A549 (cell line): Measurements from ENCODE around the gene CCDC60. TPM values are rescaled to one million over a fixed set of nuclear protein-coding genes. Genes with fewer than 3 reads are reported as not detected.

Experiments
- ATAC-seq, 2 experiments: fragments of 200-7000 bp in 1 of 2; fragments of >200 bp in 1 of 2; cut with Nextera tagmentation in 1 of 2; cut with Tn5 transposase in 1 of 2; 3 replicates each; pipeline versions ENCODE4 v1.8.0 to v1.9.1; 2018 to 2020; ENCODE audit warnings: mild to moderate bottlenecking in 1 of 2, moderate library complexity in 1 of 2
- CTCF ChIA-PET: fragments of 300-600 bp; sonication (Branson Sonifier 250); formaldehyde crosslinking; extraction: SDS; loops from one replicate; lab custom pipeline; 2021; ENCODE audit warnings: antibody characterized with exemption, inconsistent platforms; lab: Yijun Ruan, JAX
- POLR2A ChIA-PET: fragments of 350-600 bp; formaldehyde crosslinking; extraction: SDS; loops from one replicate; lab custom pipeline; 2021; ENCODE audit warnings: antibody characterized with exemption, inconsistent platforms; lab: Yijun Ruan, JAX
- DNase-seq, 2 experiments: peaks; one replicate each; pipeline versions ENCODE4 v3.0.0 to v3.0.0-alpha.2; 2011 to 2016; ENCODE audit warnings: low read depth in 1 of 2, low spot score in 1 of 2
- FAIRE-seq: peaks from 2 replicates; lab custom pipeline; 2011; peaks lifted over from hg19 to GRCh38; lab: Jason Lieb, UNC
- H3K27ac ChIP-seq, 2 experiments: fragments of >200 bp; sonication (Bioruptor Twin); formaldehyde crosslinking; 3 replicates each; pipeline ENCODE4 v1.5.1; 2016 to 2017
- H3K4me1 ChIP-seq: fragments of >200 bp; sonication (Bioruptor Twin); formaldehyde crosslinking; 3 replicates; pipeline ENCODE4 v1.6.1; 2016
- H3K4me2 ChIP-seq: fragments of >200 bp; sonication (Bioruptor Twin); formaldehyde crosslinking; 3 replicates; pipeline ENCODE4 v1.6.1; 2016
- H3K4me3 ChIP-seq: fragments of >200 bp; sonication (Bioruptor Twin); formaldehyde crosslinking; 3 replicates; pipeline ENCODE4 v1.5.1; 2016
- H3K9me3 ChIP-seq: fragments of >200 bp; sonication (Bioruptor Twin); formaldehyde crosslinking; 3 replicates; pipeline ENCODE4 v1.6.1; 2016
- ATOH8 ChIP-seq: fragments of 250-450 bp; sonication (Bioruptor Pico); IDR thresholded peaks from 2 replicates; pipeline ENCODE4 v1.5.0; 2020; ENCODE audit warnings: low read depth, mild to moderate bottlenecking, moderate library complexity
- BHLHE40 ChIP-seq: IDR thresholded peaks from 2 replicates; pipeline ENCODE4 v1.6.1; 2012; ENCODE audit warnings: low read depth, low read length, inconsistent platforms
- CBX2 ChIP-seq: fragments of 200-600 bp; sonication (generic); IDR thresholded peaks from 2 replicates; pipeline ENCODE4 v1.6.1; 2016; ENCODE audit warnings: low read depth, mild to moderate bottlenecking, borderline replicate concordance
- CEBPB ChIP-seq, 2 experiments: fragments of >200 bp in 1 of 2; sonication (Bioruptor Twin) in 1 of 2; formaldehyde crosslinking in 1 of 2; IDR thresholded peaks; 2 replicates each; pipeline ENCODE4 v1.6.1; 2012 to 2016
- CHD2 ChIP-seq: fragments of 150-350 bp; IDR thresholded peaks from 2 replicates; pipeline ENCODE4 v1.6.1; 2014; ENCODE audit warnings: low read length; ENCODE audit not compliant: partially characterized antibody
- CHD4 ChIP-seq: fragments of 200-600 bp; sonication (generic); IDR thresholded peaks from 2 replicates; pipeline ENCODE4 v1.6.1; 2016; ENCODE audit warnings: antibody characterized with exemption, mild to moderate bottlenecking, borderline replicate concordance
- E2F6 ChIP-seq: IDR thresholded peaks from 2 replicates; pipeline ENCODE4 v1.6.1; 2012; ENCODE audit warnings: low read depth, borderline replicate concordance
- EHF ChIP-seq: fragments of 250-450 bp; sonication (Bioruptor Pico); IDR thresholded peaks from 2 replicates; pipeline ENCODE4 v1.5.0; 2020; ENCODE audit warnings: mild to moderate bottlenecking
- FOSB ChIP-seq: fragments of 250-450 bp; sonication (Bioruptor Pico); IDR thresholded peaks from 2 replicates; pipeline ENCODE4 v1.5.0; 2020; ENCODE audit warnings: mild to moderate bottlenecking, moderate library complexity
- HDAC2 ChIP-seq: fragments of 200-600 bp; sonication (generic); IDR thresholded peaks from 2 replicates; pipeline ENCODE4 v1.6.1; 2016
- HEYL ChIP-seq: fragments of 250-450 bp; sonication (Bioruptor Pico); IDR thresholded peaks from 2 replicates; pipeline ENCODE4 v1.8.0; 2021; ENCODE audit warnings: mild to moderate bottlenecking, moderate library complexity
- HOXA7 ChIP-seq: fragments of 250-450 bp; sonication (Bioruptor Pico); IDR thresholded peaks from 2 replicates; pipeline ENCODE4 v1.5.0; 2020; ENCODE audit warnings: mild to moderate bottlenecking, moderate library complexity
- HOXB13 ChIP-seq: fragments of 250-450 bp; sonication (Bioruptor Pico); IDR thresholded peaks from 2 replicates; pipeline ENCODE4 v1.5.0; 2020; ENCODE audit warnings: low read depth, mild to moderate bottlenecking, moderate library complexity
- MAFK ChIP-seq: fragments of 450-650 bp; IDR thresholded peaks from 2 replicates; pipeline ENCODE4 v1.6.1; 2014; ENCODE audit not compliant: partially characterized antibody
- MYC ChIP-seq: IDR thresholded peaks from 2 replicates; pipeline ENCODE4 v1.6.1; 2012; ENCODE audit warnings: mild to moderate bottlenecking, inconsistent platforms, low read length, improper control_type of control experiment, borderline replicate concordance
- NFE2L2 ChIP-seq: fragments of 150-350 bp; conservative IDR thresholded peaks from 2 replicates; pipeline ENCODE4 v1.6.1; 2014; ENCODE audit warnings: low read length
- RAD21 ChIP-seq, 2 experiments: fragments of >200 bp in 1 of 2; sonication (Bioruptor Twin) in 1 of 2; formaldehyde crosslinking in 1 of 2; IDR thresholded peaks in 1 of 2; conservative IDR thresholded peaks in 1 of 2; 2 replicates in 1 of 2; 3 replicates in 1 of 2; pipeline ENCODE4 v1.6.1; 2012 to 2018; ENCODE audit warnings: inconsistent platforms in 1 of 2
- RNF2 ChIP-seq: fragments of 200-600 bp; sonication (generic); IDR thresholded peaks from 2 replicates; pipeline ENCODE4 v1.6.1; 2016; ENCODE audit warnings: low read depth, mild to moderate bottlenecking, antibody characterized with exemption, moderate library complexity, borderline replicate concordance
- SREBF2 ChIP-seq: fragments of 450-650 bp; IDR thresholded peaks from 2 replicates; pipeline ENCODE4 v1.6.1; 2014; ENCODE audit warnings: mild to moderate bottlenecking, moderate library complexity
- TFCP2L1 ChIP-seq: fragments of 250-450 bp; sonication (Bioruptor Pico); IDR thresholded peaks from 2 replicates; pipeline ENCODE4 v1.5.0; 2021; ENCODE audit warnings: mild to moderate bottlenecking
- TP53 ChIP-seq: fragments of 250-450 bp; sonication (Bioruptor Pico); IDR thresholded peaks from 2 replicates; pipeline ENCODE4 v1.5.0; 2021; ENCODE audit warnings: mild to moderate bottlenecking, moderate library complexity
- ZNF302 ChIP-seq: fragments of 250-450 bp; sonication (Bioruptor Pico); IDR thresholded peaks from 2 replicates; pipeline ENCODE4 v1.9.0; 2021; ENCODE audit warnings: inconsistent platforms, mild to moderate bottlenecking, moderate library complexity
- WGBS: methylation state at CpG from one replicate; pipeline ENCODE4 v1.1.6; 2017; ENCODE audit errors: missing lambda C conversion rate; 5-methylcytosine and 5-hydroxymethylcytosine counted together
- polyA plus RNA-seq, 4 experiments: library from polyadenylated mRNA; depleted of rRNA in 3 of 4; stranded (reverse); fragments of >200 nt; fragmentation: RNase III in 1 of 4; extraction: RNeasy Plus Mini Kit Qiagen cat#74134 plus additional on column Dnase treatment in 1 of 4; gene quantifications; 2 replicates in 3 of 4; 3 replicates in 1 of 4; pipeline ENCODE4 v1.2.3, GENCODE V29; 2011 to 2017

Gene CCDC60
- polyA plus RNA-seq, 2 of the 4 experiments (the other 2 are of a cell fraction), result 0.09 TPM; not detected in 1

DNA sequence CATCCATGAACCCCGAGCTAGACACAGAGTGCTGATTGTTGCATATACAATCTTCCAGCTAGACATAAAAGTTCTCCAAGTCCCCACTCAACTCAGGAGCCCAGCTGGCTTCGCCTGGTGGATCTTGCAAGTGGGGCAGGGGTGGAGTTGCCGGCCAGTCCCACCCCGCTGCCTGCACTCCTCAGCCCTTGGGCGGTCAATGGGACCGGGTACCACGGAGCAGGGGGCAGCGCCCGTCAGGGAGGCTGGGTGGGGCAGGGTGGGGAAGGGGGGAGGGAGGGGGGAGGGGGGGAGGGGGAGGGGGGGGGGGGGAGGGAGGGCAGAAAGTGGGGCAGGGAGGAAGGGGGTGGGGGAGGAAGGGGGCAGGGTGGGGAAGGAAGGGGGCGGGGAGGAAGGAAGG lies 63.0 kb downstream of the CCDC60 start (continued):
- no peak for TF ChIP-seq E2F6

GRCh38 chr12:119398190-119398589 lies 63.7 kb downstream of the CCDC60 start:
- ChIA-PET CTCF (interaction anchor here (1.2 kb wide), 1 partner anchor 9 kb away, joined by 3 read pairs; no protein-coding TSS in a partner anchor), POLR2A (no interaction called here)
- Histone ChIP-seq H3K9me3 (no peaks in the 10 kb centered on the region), H3K27ac (no peak overlapping the region), H3K4me2 (no peak overlapping the region), H3K4me3 (no peak overlapping the region), H3K4me1 (no peaks in the 10 kb centered on the region)
- TF ChIP-seq HOXA7 (CRISPR knock-in tag) (no peak), E2F6 (no peak), HDAC2 (no peak), HOXB13 (no peak), BHLHE40 (no peak)
- ATAC-seq (no peak), DNase-seq (no peak), FAIRE-seq (no peak)
- WGBS, result 58% methylated on average over 23 of the region's 24 CpGs

- no peaks in the 10 kb centered on the region for H3K9me3 ChIP-seq
- no peak for TF ChIP-seq RAD21 (conservative IDR thresholded peaks at IDR 0.05 in 1 of 2, IDR thresholded peaks at IDR 0.05 in 1 of 2)
- no peak for TF ChIP-seq MYC
- no peak for TF ChIP-seq HDAC2
- TF ChIP-seq CHD2, result no peak
- TF ChIP-seq TP53 (CRISPR knock-in tag), result no peak
- no peak for TF ChIP-seq RNF2
- no peak for TF ChIP-seq FOSB (CRISPR knock-in tag)
- no peak for TF ChIP-seq NFE2L2
- TF ChIP-seq SREBF2, result no peak
- TF ChIP-seq ATOH8 (CRISPR knock-in tag), result no peak
- no peak for TF ChIP-seq ZNF302 (CRISPR knock-in tag)
- no peak for TF ChIP-seq CHD4
- TF ChIP-seq CEBPB (IDR thresholded peaks at IDR 0.05), result no peak
- TF ChIP-seq TFCP2L1, result no peak
- no peak for TF ChIP-seq CBX2
- no peak for TF ChIP-seq HOXA7 (CRISPR knock-in tag)
- no peak for TF ChIP-seq MAFK
- TF ChIP-seq EHF, result no peak
- WGBS, result 11% methylated on average over 4 of the region's 4 CpGs
- H3K4me2 ChIP-seq, result no peak overlapping the region
- no peak overlapping the region for H3K27ac ChIP-seq
- no peak for DNase-seq
- no peak overlapping the region for H3K4me3 ChIP-seq
- POLR2A ChIA-PET, result no interaction called here
- ATAC-seq, result no peak
- H3K4me1 ChIP-seq, result no peaks in the 10 kb centered on the region
- CTCF ChIA-PET, result interaction anchor here (1.4 to 4.0 kb wide), 2 partner anchors 14 to 21 kb away, joined by 3 to 20 read pairs; no protein-coding TSS in a partner anchor
- FAIRE-seq, result no peak
Measured at GRCh38 chr12:119399301-119399700, 64.8 kb downstream of the CCDC60 start.

- H3K4me3 ChIP-seq, result no peak overlapping the region
- ATAC-seq (no peak), FAIRE-seq (no peak), DNase-seq (no peak)
- ChIA-PET CTCF (interaction anchor here (0.9 to 1.2 kb wide), 2 partner anchors 9 to 85 kb away, joined by 3 read pairs; no protein-coding TSS in a partner anchor), POLR2A (no interaction called here)
- no peaks in the 10 kb centered on the region for H3K4me1 ChIP-seq
- no peak for TF ChIP-seq HEYL (CRISPR knock-in tag)
- H3K9me3 ChIP-seq, result no peaks in the 10 kb centered on the region
- 10% methylated on average over 2 of the region's 2 CpGs for WGBS
- H3K4me2 ChIP-seq, result no peak overlapping the region
- no peak overlapping the region for H3K27ac ChIP-seq
Measured at GRCh38 chr12:119406308-119406707, 71.8 kb downstream of the CCDC60 start.
